ENCODE measurements around the gene ZBTB17. TPM values are rescaled to one million over a fixed set of nuclear protein-coding genes. Genes with fewer than 3 reads are reported as not detected.

ZBTB17 gene
- total RNA-seq, 2 experiments from 2014 or later = 52.9 to 53.4 TPM

- DNase-seq (ENCODE audit: low spot score) = peak; percentile 39
- no peaks in the 10 kb centered on the region for H3K9me3 ChIP-seq (ENCODE audit: low read length)
- TF ChIP-seq CTCF (conservative IDR thresholded peaks at IDR 0.05; ENCODE audit: low read length) (peak; percentile 64), EZH2phosphoT487 (IDR thresholded peaks at IDR 0.05; ENCODE audit: borderline replicate concordance, low read depth, low read length) (no peak)
- no peaks in the 10 kb centered on the region for H3K4me1 ChIP-seq (ENCODE audit: insufficient read depth, low read length, poor library complexity, severe bottlenecking)
- POLR2A ChIA-PET = interaction anchor here (0.6 kb wide), 1 partner anchor 46 kb away, joined by 4 read pairs; no protein-coding TSS in a partner anchor
- BruUV-seq (replicated peaks) = no TSS peak
- peaks cover 99% of the 10 kb centered on the region for H3K36me3 ChIP-seq (ENCODE audit: insufficient read depth, low read length)
- no peak overlapping the region for H3K4me3 ChIP-seq (ENCODE audit: low read depth, low read length, poor library complexity, severe bottlenecking)
- H4K20me1 ChIP-seq (ENCODE audit: insufficient read depth, low read length) = no peaks in the 10 kb centered on the region
- H3K9me2 ChIP-seq (ENCODE audit: insufficient read depth, low read length) = no peaks in the 10 kb centered on the region
- CTCF ChIA-PET (ENCODE audit: unreplicated experiment) = interaction anchor here (0.6 kb wide), 1 partner anchor 11 kb away, joined by 3 read pairs; no protein-coding TSS in a partner anchor
- intact Hi-C loops (cut with micrococcal nuclease; ENCODE audit: unreplicated experiment) = no loop called here
- no peak overlapping the region for H3K4me2 ChIP-seq (ENCODE audit: low read length)
- no peak overlapping the region for H3K27ac ChIP-seq (ENCODE audit: low read depth, low read length, poor library complexity, severe bottlenecking)
- H3K79me2 ChIP-seq (ENCODE audit: insufficient read depth, low read depth, low read length) = no peaks in the 10 kb centered on the region
- H2AFZ ChIP-seq (ENCODE audit: low read length) = no peak overlapping the region
Observed at GRCh38 chr1:15937706-15938168, 38.2 kb downstream of the ZBTB17 start.

GRCh38 chr1:15937146-15937545, 38.8 kb downstream of the ZBTB17 start:
- no TSS peak for BruUV-seq (replicated peaks)
- CTCF ChIA-PET (ENCODE audit: unreplicated experiment) = interaction anchor here (0.6 kb wide), 1 partner anchor 10 kb away, joined by 3 read pairs; no protein-coding TSS in a partner anchor
- no peaks in the 10 kb centered on the region for H4K20me1 ChIP-seq (ENCODE audit: insufficient read depth, low read length)
- no peak overlapping the region for H3K27ac ChIP-seq (ENCODE audit: low read depth, low read length, poor library complexity, severe bottlenecking)
- H3K4me1 ChIP-seq (ENCODE audit: insufficient read depth, low read length, poor library complexity, severe bottlenecking) = no peaks in the 10 kb centered on the region
- intact Hi-C loops (cut with micrococcal nuclease; ENCODE audit: unreplicated experiment) = no loop called here
- H3K4me2 ChIP-seq (ENCODE audit: low read length) = no peak overlapping the region
- no peaks in the 10 kb centered on the region for H3K79me2 ChIP-seq (ENCODE audit: insufficient read depth, low read depth, low read length)
- H3K9me2 ChIP-seq (ENCODE audit: insufficient read depth, low read length) = no peaks in the 10 kb centered on the region
- TF ChIP-seq CTCF (conservative IDR thresholded peaks at IDR 0.05; ENCODE audit: low read length) (no peak), EZH2phosphoT487 (IDR thresholded peaks at IDR 0.05; ENCODE audit: borderline replicate concordance, low read depth, low read length) (no peak)
- H3K9me3 ChIP-seq (ENCODE audit: low read length) = no peaks in the 10 kb centered on the region
- peaks cover 99% of the 10 kb centered on the region for H3K36me3 ChIP-seq (ENCODE audit: insufficient read depth, low read length)
- DNase-seq (ENCODE audit: low spot score) = no peak
- POLR2A ChIA-PET = interaction anchor here (0.8 kb wide), 1 partner anchor 11 kb away, joined by 3 read pairs; no protein-coding TSS in a partner anchor
- H2AFZ ChIP-seq (ENCODE audit: low read length) = no peak overlapping the region
- no peak overlapping the region for H3K4me3 ChIP-seq (ENCODE audit: low read depth, low read length, poor library complexity, severe bottlenecking)

- no peaks in the 10 kb centered on the region for H3K79me2 ChIP-seq (ENCODE audit: insufficient read depth, low read depth, low read length)
- no peak overlapping the region for H3K27ac ChIP-seq (ENCODE audit: low read depth, low read length, poor library complexity, severe bottlenecking)
- H4K20me1 ChIP-seq (ENCODE audit: insufficient read depth, low read length) = no peaks in the 10 kb centered on the region
- intact Hi-C loops (cut with micrococcal nuclease; ENCODE audit: unreplicated experiment) = no loop called here
- H3K9me2 ChIP-seq (ENCODE audit: insufficient read depth, low read length) = no peaks in the 10 kb centered on the region
- BruUV-seq (replicated peaks) = no TSS peak
- TF ChIP-seq CTCF (conservative IDR thresholded peaks at IDR 0.05; ENCODE audit: low read length) = no peak
- TF ChIP-seq EZH2phosphoT487 (IDR thresholded peaks at IDR 0.05; ENCODE audit: borderline replicate concordance, low read depth, low read length) = no peak
- CTCF ChIA-PET (ENCODE audit: unreplicated experiment) = no interaction called here
- peaks cover 99% of the 10 kb centered on the region for H3K36me3 ChIP-seq (ENCODE audit: insufficient read depth, low read length)
- H3K9me3 ChIP-seq (ENCODE audit: low read length) = no peaks in the 10 kb centered on the region
- POLR2A ChIA-PET = no interaction called here
- H3K4me3 ChIP-seq (ENCODE audit: low read depth, low read length, poor library complexity, severe bottlenecking) = no peak overlapping the region
- no peak overlapping the region for H3K4me2 ChIP-seq (ENCODE audit: low read length)
- H2AFZ ChIP-seq (ENCODE audit: low read length) = no peak overlapping the region
- H3K4me1 ChIP-seq (ENCODE audit: insufficient read depth, low read length, poor library complexity, severe bottlenecking) = no peaks in the 10 kb centered on the region
- DNase-seq (ENCODE audit: low spot score) = no peak
Observed at GRCh38 chr1:15936025-15936424, 39.9 kb downstream of the ZBTB17 start.

All from OCI-LY7 (cell line).